ENCODE data around the gene NOL9. TPM values are rescaled to one million over a fixed set of nuclear protein-coding genes. Genes with fewer than 3 reads are reported as not detected.

The NOL9 gene
- polyA plus RNA-seq, 1 of the 3 experiments (the other 2 are of a cell fraction), result 7.1 TPM

DNA sequence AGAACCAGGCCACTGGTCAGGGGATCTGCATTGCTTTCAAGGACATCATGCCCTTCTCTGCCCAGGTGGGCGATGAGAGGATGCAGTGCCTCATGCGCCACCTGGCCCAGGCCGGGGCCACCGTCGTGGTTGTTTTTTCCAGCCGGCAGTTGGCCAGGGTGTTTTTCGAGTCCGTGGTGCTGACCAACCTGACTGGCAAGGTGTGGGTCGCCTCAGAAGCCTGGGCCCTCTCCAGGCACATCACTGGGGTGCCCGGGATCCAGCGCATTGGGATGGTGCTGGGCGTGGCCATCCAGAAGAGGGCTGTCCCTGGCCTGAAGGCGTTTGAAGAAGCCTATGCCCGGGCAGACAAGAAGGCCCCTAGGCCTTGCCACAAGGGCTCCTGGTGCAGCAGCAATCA lies 20.5 kb upstream of the NOL9 start:
- CTCF ChIA-PET, result interaction anchor here (1.2 to 1.4 kb wide), 2 partner anchors 20 to 53 kb away, joined by 3 to 7 read pairs; partner anchors contain the start of gene NOL9
- POLR2A ChIA-PET, result no interaction called here
- DNase-seq, result peak; percentile 10

More for the DNA sequence above, 20.5 kb upstream of the NOL9 start:
- Histone ChIP-seq H3K4me1 (ENCODE audit: control insufficient read depth in 1 of 2, insufficient read depth in 2 of 2, low read depth in 1 of 2, low read length in 1 of 2) (peaks cover 6 to 15% of the 10 kb centered on the region in 2 experiments; a peak in 1 of 4 replicates), H4K20me1 (ENCODE audit: insufficient read depth) (no peaks in the 10 kb centered on the region), H3K27me3 (ENCODE audit: insufficient read depth) (no peaks in the 10 kb centered on the region), H3K79me2 (ENCODE audit: insufficient read depth) (no peaks in the 10 kb centered on the region), H3K4me3 (ENCODE audit: low read depth in 2 of 2, low read length in 1 of 2) (no peak overlapping the region), H3K27ac (ENCODE audit: low read depth in 2 of 2, low read length in 1 of 2) (no peak overlapping the region), H2AFZ (ENCODE audit: low read depth) (no peak overlapping the region), H3K9ac (no peak overlapping the region), H3F3A (replicated peaks; ENCODE audit: insufficient read depth) (no peaks in the 10 kb centered on the region), H3K9me2 (no peaks in the 10 kb centered on the region), H3K36me3 (replicated peaks in 1 of 2; ENCODE audit: control insufficient read depth in 1 of 2, insufficient read depth in 2 of 2, low read length in 1 of 2) (no peaks in the 10 kb centered on the region), H3K4me2 (no peak overlapping the region), H3K9me3 (no peaks in the 10 kb centered on the region)
- 68% methylated on average over 4 of the region's 14 CpGs for WGBS (ENCODE audit: low lambda C conversion rate)
- TF ChIP-seq, protein P1, sequence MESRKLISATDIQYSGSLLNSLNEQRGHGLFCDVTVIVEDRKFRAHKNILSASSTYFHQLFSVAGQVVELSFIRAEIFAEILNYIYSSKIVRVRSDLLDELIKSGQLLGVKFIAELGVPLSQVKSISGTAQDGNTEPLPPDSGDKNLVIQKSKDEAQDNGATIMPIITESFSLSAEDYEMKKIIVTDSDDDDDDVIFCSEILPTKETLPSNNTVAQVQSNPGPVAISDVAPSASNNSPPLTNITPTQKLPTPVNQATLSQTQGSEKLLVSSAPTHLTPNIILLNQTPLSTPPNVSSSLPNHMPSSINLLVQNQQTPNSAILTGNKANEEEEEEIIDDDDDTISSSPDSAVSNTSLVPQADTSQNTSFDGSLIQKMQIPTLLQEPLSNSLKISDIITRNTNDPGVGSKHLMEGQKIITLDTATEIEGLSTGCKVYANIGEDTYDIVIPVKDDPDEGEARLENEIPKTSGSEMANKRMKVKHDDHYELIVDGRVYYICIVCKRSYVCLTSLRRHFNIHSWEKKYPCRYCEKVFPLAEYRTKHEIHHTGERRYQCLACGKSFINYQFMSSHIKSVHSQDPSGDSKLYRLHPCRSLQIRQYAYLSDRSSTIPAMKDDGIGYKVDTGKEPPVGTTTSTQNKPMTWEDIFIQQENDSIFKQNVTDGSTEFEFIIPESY (IDR thresholded peaks at IDR 0.05; ENCODE audit: borderline replicate concordance, low read depth), result no peak
- TF ChIP-seq CHD2 (IDR thresholded peaks at IDR 0.05; ENCODE audit: low read length, partially characterized antibody), result no peak
- TF ChIP-seq, protein P2, sequence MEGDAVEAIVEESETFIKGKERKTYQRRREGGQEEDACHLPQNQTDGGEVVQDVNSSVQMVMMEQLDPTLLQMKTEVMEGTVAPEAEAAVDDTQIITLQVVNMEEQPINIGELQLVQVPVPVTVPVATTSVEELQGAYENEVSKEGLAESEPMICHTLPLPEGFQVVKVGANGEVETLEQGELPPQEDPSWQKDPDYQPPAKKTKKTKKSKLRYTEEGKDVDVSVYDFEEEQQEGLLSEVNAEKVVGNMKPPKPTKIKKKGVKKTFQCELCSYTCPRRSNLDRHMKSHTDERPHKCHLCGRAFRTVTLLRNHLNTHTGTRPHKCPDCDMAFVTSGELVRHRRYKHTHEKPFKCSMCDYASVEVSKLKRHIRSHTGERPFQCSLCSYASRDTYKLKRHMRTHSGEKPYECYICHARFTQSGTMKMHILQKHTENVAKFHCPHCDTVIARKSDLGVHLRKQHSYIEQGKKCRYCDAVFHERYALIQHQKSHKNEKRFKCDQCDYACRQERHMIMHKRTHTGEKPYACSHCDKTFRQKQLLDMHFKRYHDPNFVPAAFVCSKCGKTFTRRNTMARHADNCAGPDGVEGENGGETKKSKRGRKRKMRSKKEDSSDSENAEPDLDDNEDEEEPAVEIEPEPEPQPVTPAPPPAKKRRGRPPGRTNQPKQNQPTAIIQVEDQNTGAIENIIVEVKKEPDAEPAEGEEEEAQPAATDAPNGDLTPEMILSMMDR (IDR thresholded peaks at IDR 0.05), result no peak
- TF ChIP-seq, protein P3, sequence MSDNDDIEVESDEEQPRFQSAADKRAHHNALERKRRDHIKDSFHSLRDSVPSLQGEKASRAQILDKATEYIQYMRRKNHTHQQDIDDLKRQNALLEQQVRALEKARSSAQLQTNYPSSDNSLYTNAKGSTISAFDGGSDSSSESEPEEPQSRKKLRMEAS (IDR thresholded peaks at IDR 0.05; ENCODE audit: low read depth), result no peak
- no peak for TF ChIP-seq EZH2phosphoT487 (IDR thresholded peaks at IDR 0.05; ENCODE audit: borderline replicate concordance, low read depth)
- no peak for TF ChIP-seq SMC3 (IDR thresholded peaks at IDR 0.05; ENCODE audit: low read depth, low read length)
- no peak for TF ChIP-seq JUND (IDR thresholded peaks at IDR 0.05)
- TF ChIP-seq, protein P4, sequence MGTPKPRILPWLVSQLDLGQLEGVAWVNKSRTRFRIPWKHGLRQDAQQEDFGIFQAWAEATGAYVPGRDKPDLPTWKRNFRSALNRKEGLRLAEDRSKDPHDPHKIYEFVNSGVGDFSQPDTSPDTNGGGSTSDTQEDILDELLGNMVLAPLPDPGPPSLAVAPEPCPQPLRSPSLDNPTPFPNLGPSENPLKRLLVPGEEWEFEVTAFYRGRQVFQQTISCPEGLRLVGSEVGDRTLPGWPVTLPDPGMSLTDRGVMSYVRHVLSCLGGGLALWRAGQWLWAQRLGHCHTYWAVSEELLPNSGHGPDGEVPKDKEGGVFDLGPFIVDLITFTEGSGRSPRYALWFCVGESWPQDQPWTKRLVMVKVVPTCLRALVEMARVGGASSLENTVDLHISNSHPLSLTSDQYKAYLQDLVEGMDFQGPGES (IDR thresholded peaks at IDR 0.05; ENCODE audit: low read depth, low read length), result no peak
- TF ChIP-seq, protein P5, sequence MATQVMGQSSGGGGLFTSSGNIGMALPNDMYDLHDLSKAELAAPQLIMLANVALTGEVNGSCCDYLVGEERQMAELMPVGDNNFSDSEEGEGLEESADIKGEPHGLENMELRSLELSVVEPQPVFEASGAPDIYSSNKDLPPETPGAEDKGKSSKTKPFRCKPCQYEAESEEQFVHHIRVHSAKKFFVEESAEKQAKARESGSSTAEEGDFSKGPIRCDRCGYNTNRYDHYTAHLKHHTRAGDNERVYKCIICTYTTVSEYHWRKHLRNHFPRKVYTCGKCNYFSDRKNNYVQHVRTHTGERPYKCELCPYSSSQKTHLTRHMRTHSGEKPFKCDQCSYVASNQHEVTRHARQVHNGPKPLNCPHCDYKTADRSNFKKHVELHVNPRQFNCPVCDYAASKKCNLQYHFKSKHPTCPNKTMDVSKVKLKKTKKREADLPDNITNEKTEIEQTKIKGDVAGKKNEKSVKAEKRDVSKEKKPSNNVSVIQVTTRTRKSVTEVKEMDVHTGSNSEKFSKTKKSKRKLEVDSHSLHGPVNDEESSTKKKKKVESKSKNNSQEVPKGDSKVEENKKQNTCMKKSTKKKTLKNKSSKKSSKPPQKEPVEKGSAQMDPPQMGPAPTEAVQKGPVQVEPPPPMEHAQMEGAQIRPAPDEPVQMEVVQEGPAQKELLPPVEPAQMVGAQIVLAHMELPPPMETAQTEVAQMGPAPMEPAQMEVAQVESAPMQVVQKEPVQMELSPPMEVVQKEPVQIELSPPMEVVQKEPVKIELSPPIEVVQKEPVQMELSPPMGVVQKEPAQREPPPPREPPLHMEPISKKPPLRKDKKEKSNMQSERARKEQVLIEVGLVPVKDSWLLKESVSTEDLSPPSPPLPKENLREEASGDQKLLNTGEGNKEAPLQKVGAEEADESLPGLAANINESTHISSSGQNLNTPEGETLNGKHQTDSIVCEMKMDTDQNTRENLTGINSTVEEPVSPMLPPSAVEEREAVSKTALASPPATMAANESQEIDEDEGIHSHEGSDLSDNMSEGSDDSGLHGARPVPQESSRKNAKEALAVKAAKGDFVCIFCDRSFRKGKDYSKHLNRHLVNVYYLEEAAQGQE (IDR thresholded peaks at IDR 0.05; ENCODE audit: low read depth, low read length), result no peak
- no peak for TF ChIP-seq GABPA (IDR thresholded peaks at IDR 0.05; ENCODE audit: low read depth)
- no peak for TF ChIP-seq FOXJ3 (CRISPR knock-in tag; IDR thresholded peaks at IDR 0.05)
- TF ChIP-seq RXRA (IDR thresholded peaks at IDR 0.05; ENCODE audit: borderline replicate concordance, low read depth), result no peak
- TF ChIP-seq NRF1 (IDR thresholded peaks at IDR 0.05; ENCODE audit: low read depth, low read length), result no peak
- TF ChIP-seq SIN3A (IDR thresholded peaks at IDR 0.05; ENCODE audit: borderline replicate concordance, low read depth, low read length), result no peak
